Karpas-422 (cell line): ENCODE results near the gene SBK1. TPM values are rescaled to one million over a fixed set of nuclear protein-coding genes. Genes with fewer than 3 reads are reported as not detected.

ENCODE experiments used
- DNase-seq: peaks from one replicate; pipeline ENCODE4 v3.0.0-alpha.2; 2015
- H2AFZ ChIP-seq: fragments of 200-600 bp; sonication (generic); 2 replicates; pipeline ENCODE4 v1.6.1; 2014; ENCODE audit warnings: antibody characterized with exemption, low read length, mixed read lengths
- H3K27ac ChIP-seq: fragments of 200-600 bp; sonication (generic); 2 replicates; pipeline ENCODE4 v1.5.1; 2014; ENCODE audit warnings: mild to moderate bottlenecking, low read length, moderate library complexity
- H3K27me3 ChIP-seq: fragments of 200-600 bp; sonication (generic); 2 replicates; pipeline ENCODE4 v1.6.1; 2014; ENCODE audit warnings: low read length, mixed read lengths
- H3K36me3 ChIP-seq: fragments of 200-600 bp; sonication (generic); 2 replicates; pipeline ENCODE4 v1.6.1; 2014; ENCODE audit warnings: low read length, mixed read lengths; ENCODE audit not compliant: insufficient read depth
- H3K4me1 ChIP-seq: fragments of 200-600 bp; sonication (generic); 2 replicates; pipeline ENCODE4 v1.6.1; 2014; ENCODE audit warnings: mild to moderate bottlenecking, low read length, mixed read lengths
- H3K4me2 ChIP-seq: fragments of 200-600 bp; sonication (generic); 2 replicates; pipeline ENCODE4 v1.6.1; 2014; ENCODE audit warnings: low read length, low read depth, mild to moderate bottlenecking; ENCODE audit not compliant: poor library complexity, severe bottlenecking
- H3K4me3 ChIP-seq: fragments of 200-600 bp; sonication (generic); 2 replicates; pipeline ENCODE4 v1.5.1; 2014; ENCODE audit warnings: mild to moderate bottlenecking, antibody characterized with exemption, low read length, mixed read lengths
- H3K79me2 ChIP-seq: fragments of 200-600 bp; sonication (generic); 2 replicates; pipeline ENCODE4 v1.6.1; 2014; ENCODE audit warnings: mild to moderate bottlenecking, low read length, mixed read lengths
- H3K9ac ChIP-seq: fragments of 200-600 bp; sonication (generic); 2 replicates; pipeline ENCODE4 v1.6.0; 2014; ENCODE audit warnings: low read length
- H3K9me2 ChIP-seq: fragments of 200-600 bp; sonication (generic), shearing (Covaris generic); replicated peaks from 2 replicates; pipeline ENCODE4 v1.6.0; 2014; ENCODE audit warnings: mild to moderate bottlenecking, low read length, moderate library complexity; ENCODE audit not compliant: insufficient read depth
- H3K9me3 ChIP-seq: fragments of 300-700, 200-600 bp; sonication (generic); 2 replicates; pipeline ENCODE4 v1.6.1; 2014; ENCODE audit warnings: low read length, mixed read lengths
- H4K20me1 ChIP-seq: fragments of 200-600 bp; sonication (generic); 2 replicates; pipeline ENCODE4 v1.6.1; 2014; ENCODE audit warnings: mild to moderate bottlenecking, antibody characterized with exemption, low read length, low read depth; ENCODE audit not compliant: insufficient read depth
- total RNA-seq: library from RNA; depleted of rRNA; stranded (reverse); fragments of >200 nt; shearing (Covaris generic); gene quantifications from 2 replicates; pipeline ENCODE4 v1.2.3, GENCODE V29; 2014; ENCODE audit warnings: low replicate concordance

Gene SBK1
- total RNA-seq, 1 experiment from 2014 or later: 0.07 TPM

GRCh38 chr16:28304214-28304613, 11.9 kb downstream of the SBK1 start:
- no peaks in the 10 kb centered on the region for H3K4me1 ChIP-seq
- no peak overlapping the region for H3K4me3 ChIP-seq

GRCh38 chr16:28307936-28308335, 15.6 kb downstream of the SBK1 start:
- Histone ChIP-seq H3K4me2 (no peak overlapping the region), H4K20me1 (no peaks in the 10 kb centered on the region), H3K9me2 (no peaks in the 10 kb centered on the region), H3K79me2 (no peaks in the 10 kb centered on the region), H3K27me3 (no peaks in the 10 kb centered on the region), H3K4me1 (no peaks in the 10 kb centered on the region), H3K9me3 (no peaks in the 10 kb centered on the region), H3K9ac (no peak overlapping the region), H3K27ac (no peak overlapping the region), H3K4me3 (no peak overlapping the region), H2AFZ (no peak overlapping the region), H3K36me3 (no peaks in the 10 kb centered on the region)
- DNase-seq: no peak

More at GRCh38 chr16:28304214-28304613, 11.9 kb downstream of the SBK1 start:
- no peaks in the 10 kb centered on the region for H3K27me3 ChIP-seq
- no peaks in the 10 kb centered on the region for H4K20me1 ChIP-seq
- no peak overlapping the region for H3K9ac ChIP-seq
- H3K79me2 ChIP-seq: no peaks in the 10 kb centered on the region
- H3K9me2 ChIP-seq: no peaks in the 10 kb centered on the region
- H2AFZ ChIP-seq: no peak overlapping the region
- H3K9me3 ChIP-seq: no peaks in the 10 kb centered on the region
- H3K36me3 ChIP-seq: no peaks in the 10 kb centered on the region
- peak; percentile 60 for DNase-seq
- no peak overlapping the region for H3K4me2 ChIP-seq
- no peak overlapping the region for H3K27ac ChIP-seq

GRCh38 chr16:28308794-28309584, 16.7 kb downstream of the SBK1 start:
- Histone ChIP-seq H3K27me3 (no peaks in the 10 kb centered on the region), H3K36me3 (no peaks in the 10 kb centered on the region), H3K9ac (no peak overlapping the region), H3K79me2 (no peaks in the 10 kb centered on the region), H3K4me2 (no peak overlapping the region), H3K27ac (no peak overlapping the region), H4K20me1 (no peaks in the 10 kb centered on the region), H3K9me3 (no peaks in the 10 kb centered on the region), H3K9me2 (no peaks in the 10 kb centered on the region), H3K4me3 (no peak overlapping the region), H2AFZ (no peak overlapping the region), H3K4me1 (no peaks in the 10 kb centered on the region)
- DNase-seq: no peak

- no peak for DNase-seq
- no peaks in the 10 kb centered on the region for H4K20me1 ChIP-seq
- H3K9me3 ChIP-seq: no peaks in the 10 kb centered on the region
- no peaks in the 10 kb centered on the region for H3K27me3 ChIP-seq
- H3K4me3 ChIP-seq: no peak overlapping the region
- no peaks in the 10 kb centered on the region for H3K36me3 ChIP-seq
- no peak overlapping the region for H3K9ac ChIP-seq
- H3K79me2 ChIP-seq: no peaks in the 10 kb centered on the region
- no peaks in the 10 kb centered on the region for H3K9me2 ChIP-seq
- no peak overlapping the region for H2AFZ ChIP-seq
- H3K4me1 ChIP-seq: no peaks in the 10 kb centered on the region
- H3K27ac ChIP-seq: no peak overlapping the region
- no peak overlapping the region for H3K4me2 ChIP-seq
Measured at GRCh38 chr16:28309811-28310311, 17.5 kb downstream of the SBK1 start.

- Histone ChIP-seq H3K9ac (no peak overlapping the region), H3K4me2 (no peak overlapping the region), H3K9me3 (no peaks in the 10 kb centered on the region), H2AFZ (no peak overlapping the region), H3K79me2 (no peaks in the 10 kb centered on the region), H3K36me3 (no peaks in the 10 kb centered on the region), H3K4me3 (no peak overlapping the region), H4K20me1 (no peaks in the 10 kb centered on the region), H3K27ac (no peak overlapping the region), H3K9me2 (no peaks in the 10 kb centered on the region), H3K27me3 (no peaks in the 10 kb centered on the region), H3K4me1 (no peaks in the 10 kb centered on the region)
- no peak for DNase-seq
Measured at GRCh38 chr16:28310796-28311195, 18.5 kb downstream of the SBK1 start.

GRCh38 chr16:28311413-28311812, 19.1 kb downstream of the SBK1 start:
- Histone ChIP-seq H2AFZ (no peak overlapping the region), H3K27ac (no peak overlapping the region), H3K9me3 (no peaks in the 10 kb centered on the region), H3K79me2 (no peaks in the 10 kb centered on the region), H3K36me3 (no peaks in the 10 kb centered on the region), H3K4me3 (no peak overlapping the region), H3K9ac (no peak overlapping the region), H3K4me1 (no peaks in the 10 kb centered on the region), H3K4me2 (no peak overlapping the region), H4K20me1 (no peaks in the 10 kb centered on the region), H3K27me3 (no peaks in the 10 kb centered on the region), H3K9me2 (no peaks in the 10 kb centered on the region)
- no peak for DNase-seq

- no peaks in the 10 kb centered on the region for H3K36me3 ChIP-seq
- H2AFZ ChIP-seq: no peak overlapping the region
- H3K9me2 ChIP-seq: no peaks in the 10 kb centered on the region
- H3K9ac ChIP-seq: no peak overlapping the region
- no peak overlapping the region for H3K4me2 ChIP-seq
- DNase-seq: no peak
- no peaks in the 10 kb centered on the region for H4K20me1 ChIP-seq
- no peaks in the 10 kb centered on the region for H3K4me1 ChIP-seq
- no peaks in the 10 kb centered on the region for H3K9me3 ChIP-seq
- no peak overlapping the region for H3K27ac ChIP-seq
- no peaks in the 10 kb centered on the region for H3K27me3 ChIP-seq
- no peak overlapping the region for H3K4me3 ChIP-seq
- no peaks in the 10 kb centered on the region for H3K79me2 ChIP-seq
Measured at GRCh38 chr16:28311913-28312312, 19.6 kb downstream of the SBK1 start.

GRCh38 chr16:28312327-28312726, 20.0 kb downstream of the SBK1 start:
- Histone ChIP-seq H3K27ac (no peak overlapping the region), H4K20me1 (no peaks in the 10 kb centered on the region), H3K9ac (no peak overlapping the region), H3K4me3 (no peak overlapping the region), H2AFZ (no peak overlapping the region), H3K27me3 (no peaks in the 10 kb centered on the region), H3K4me1 (no peaks in the 10 kb centered on the region), H3K4me2 (no peak overlapping the region), H3K36me3 (no peaks in the 10 kb centered on the region), H3K9me2 (no peaks in the 10 kb centered on the region), H3K9me3 (no peaks in the 10 kb centered on the region), H3K79me2 (no peaks in the 10 kb centered on the region)
- no peak for DNase-seq
